BJ (cell line): ENCODE measurements around the gene NTF3. TPM values are rescaled to one million over a fixed set of nuclear protein-coding genes. Genes with fewer than 3 reads are reported as not detected.

Experiments used
- CTCF ChIA-PET: fragments of 350-600 bp; formaldehyde crosslinking; extraction: SDS; loops from one replicate; lab custom pipeline; 2021; ENCODE audit warnings: antibody characterized with exemption, inconsistent platforms; lab: Yijun Ruan, JAX
- POLR2A ChIA-PET: fragments of 300-600 bp; sonication (Branson Sonifier 250); formaldehyde crosslinking; extraction: SDS; loops from one replicate; lab custom pipeline; 2021; ENCODE audit warnings: antibody characterized with exemption; lab: Charles Lee
- DNase-seq: peaks from one replicate; pipeline ENCODE4 v3.0.0-alpha.2; 2011; ENCODE audit warnings: low read depth
- H3K27me3 ChIP-seq: 2 replicates; pipeline ENCODE4 v1.6.0; 2011; ENCODE audit warnings: low read length; ENCODE audit not compliant: control insufficient read depth, insufficient read depth
- H3K36me3 ChIP-seq: 2 replicates; pipeline ENCODE4 v1.5.1; 2011; ENCODE audit warnings: low read length; ENCODE audit not compliant: control insufficient read depth, insufficient read depth
- H3K4me3 ChIP-seq: 2 replicates; pipeline ENCODE4 v1.5.1; 2011; ENCODE audit warnings: low read depth, mild to moderate bottlenecking, control low read depth, low read length
- CTCF ChIP-seq: IDR thresholded peaks from 2 replicates; pipeline ENCODE4 v1.5.1; 2011; ENCODE audit warnings: low read depth, mild to moderate bottlenecking, control low read depth, inconsistent platforms, low read length, moderate library complexity; ENCODE audit not compliant: insufficient read depth
- polyA plus RNA-seq: library from polyadenylated mRNA; depleted of rRNA; stranded (reverse); fragments of >200 nt; gene quantifications from 2 replicates; pipeline ENCODE4 v1.2.3, GENCODE V29; 2011

The NTF3 gene
- polyA plus RNA-seq, 1 experiment, result 12.5 TPM

- no peak for TF ChIP-seq CTCF
- CTCF ChIA-PET, result no interaction called here
- POLR2A ChIA-PET, result no interaction called here
- no peaks in the 10 kb centered on the region for H3K27me3 ChIP-seq
- no peaks in the 10 kb centered on the region for H3K36me3 ChIP-seq
- H3K4me3 ChIP-seq, result no peak overlapping the region
- DNase-seq, result no peak
Observed at GRCh38 chr12:5464096-5464495, 32.2 kb downstream of the NTF3 start.

- no peaks in the 10 kb centered on the region for H3K27me3 ChIP-seq
- ChIA-PET POLR2A (interaction anchor here (0.6 kb wide), 1 partner anchor 134 kb away, joined by 3 read pairs; no protein-coding TSS in a partner anchor), CTCF (interaction anchor here (1.4 to 1.6 kb wide), 2 partner anchors 10 to 22 kb away, joined by 4 to 6 read pairs; no protein-coding TSS in a partner anchor)
Observed at GRCh38 chr12:5465384-5465783, 33.5 kb downstream of the NTF3 start.

GRCh38 chr12:5466521-5466960 lies 34.6 kb downstream of the NTF3 start:
- POLR2A ChIA-PET, result no interaction called here
- no peaks in the 10 kb centered on the region for H3K27me3 ChIP-seq
- no peak for DNase-seq
- no peak for TF ChIP-seq CTCF
- CTCF ChIA-PET, result interaction anchor here (0.6 kb wide), 1 partner anchor 1154 kb away, joined by 3 read pairs; no protein-coding TSS in a partner anchor
- H3K36me3 ChIP-seq, result no peaks in the 10 kb centered on the region; the same call in 1 of the 2 replicates
- H3K4me3 ChIP-seq, result no peak overlapping the region

More at GRCh38 chr12:5465384-5465783, 33.5 kb downstream of the NTF3 start:
- H3K4me3 ChIP-seq, result no peak overlapping the region
- no peak for DNase-seq
- TF ChIP-seq CTCF, result no peak
- no peaks in the 10 kb centered on the region; the same call in 1 of the 2 replicates for H3K36me3 ChIP-seq

GRCh38 chr12:5467931-5468330 lies 36.0 kb downstream of the NTF3 start:
- TF ChIP-seq CTCF, result no peak
- CTCF ChIA-PET, result interaction anchor here (1.1 kb wide), 1 partner anchor 18 kb away, joined by 3 read pairs; no protein-coding TSS in a partner anchor
- POLR2A ChIA-PET, result no interaction called here
- Histone ChIP-seq H3K4me3 (no peak overlapping the region), H3K27me3 (no peaks in the 10 kb centered on the region), H3K36me3 (no peaks in the 10 kb centered on the region; the same call in 1 of the 2 replicates)
- no peak for DNase-seq

- H3K36me3 ChIP-seq, result no peaks in the 10 kb centered on the region; the same call in 1 of the 2 replicates
- no peak overlapping the region for H3K4me3 ChIP-seq
- no peak for TF ChIP-seq CTCF
- ChIA-PET POLR2A (no interaction called here), CTCF (no interaction called here)
- no peak for DNase-seq
- no peaks in the 10 kb centered on the region for H3K27me3 ChIP-seq
Observed at GRCh38 chr12:5470221-5470620, 38.3 kb downstream of the NTF3 start.
